HTERT RPE-1 (cell line): ENCODE data around the gene CHST8.

Experiments used
- in situ Hi-C: fragments of 300-500 bp; cut with MboI; formaldehyde crosslinking; loops from 4 replicates; pipeline ENCODE4 v1.14.3; 2020; ENCODE audit warnings: low sequenced_read_pairs

CHST8 gene

DNA sequence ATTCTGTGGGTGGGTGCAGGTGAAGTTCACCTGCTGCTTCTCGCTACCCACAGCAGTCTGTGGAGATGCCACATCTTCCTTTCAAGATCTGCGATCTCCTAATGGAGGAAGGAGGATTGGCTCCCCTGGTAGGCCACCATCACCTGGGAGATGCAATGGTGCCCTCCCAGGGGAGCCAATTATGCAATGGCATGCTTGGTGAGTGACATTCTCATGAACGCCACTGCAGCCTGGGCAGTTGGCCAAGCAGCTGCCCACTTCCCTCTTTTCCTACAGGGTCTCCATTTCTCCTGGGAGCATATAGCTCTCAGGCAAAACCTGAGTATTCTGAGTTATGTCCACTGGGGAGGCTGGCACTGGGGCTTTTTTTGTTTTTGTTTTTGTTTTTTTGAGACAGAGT, 91.4 kb downstream of the CHST8 start:
- in situ Hi-C loops, result no loop called here

DNA sequence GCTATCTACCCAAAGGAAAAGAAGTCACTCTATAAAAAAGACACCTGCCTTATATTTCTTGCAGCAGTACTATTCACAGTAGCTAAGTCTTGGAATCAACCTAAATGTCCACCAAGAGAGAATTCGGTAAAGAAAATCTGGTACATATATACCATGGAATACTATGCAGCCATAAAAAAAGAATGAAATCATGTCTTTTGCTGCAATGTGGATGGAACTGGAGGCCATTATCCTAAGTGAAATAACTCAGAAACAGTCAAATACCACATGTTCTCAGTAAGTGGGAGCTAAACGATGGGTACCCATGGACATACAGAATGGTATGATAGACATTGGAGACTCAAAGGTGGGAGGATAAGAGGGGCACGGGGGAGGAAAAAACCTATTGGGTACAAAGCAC, 92.4 kb downstream of the CHST8 start:
- in situ Hi-C loops, result no loop called here

DNA sequence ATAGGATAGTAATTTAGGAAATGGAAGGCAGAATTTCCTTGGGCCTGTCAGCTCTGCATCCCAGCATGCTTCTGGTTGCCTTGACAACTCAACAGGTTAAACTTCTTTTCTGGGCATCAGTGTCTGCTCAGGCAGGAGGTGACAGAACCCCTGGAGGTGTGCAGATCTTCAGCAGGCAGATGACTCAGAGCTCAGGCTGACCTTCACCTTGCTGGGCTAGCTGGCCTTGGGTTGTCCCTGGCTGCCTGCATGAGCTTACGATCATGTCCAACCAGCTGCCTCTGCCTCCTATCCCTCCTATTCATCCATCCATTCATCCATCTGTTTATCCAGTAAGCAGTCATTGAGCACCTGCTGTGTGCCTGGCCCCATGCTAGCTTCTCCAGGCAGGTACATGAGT, 93.7 kb downstream of the CHST8 start:
- in situ Hi-C loops, result no loop called here

DNA sequence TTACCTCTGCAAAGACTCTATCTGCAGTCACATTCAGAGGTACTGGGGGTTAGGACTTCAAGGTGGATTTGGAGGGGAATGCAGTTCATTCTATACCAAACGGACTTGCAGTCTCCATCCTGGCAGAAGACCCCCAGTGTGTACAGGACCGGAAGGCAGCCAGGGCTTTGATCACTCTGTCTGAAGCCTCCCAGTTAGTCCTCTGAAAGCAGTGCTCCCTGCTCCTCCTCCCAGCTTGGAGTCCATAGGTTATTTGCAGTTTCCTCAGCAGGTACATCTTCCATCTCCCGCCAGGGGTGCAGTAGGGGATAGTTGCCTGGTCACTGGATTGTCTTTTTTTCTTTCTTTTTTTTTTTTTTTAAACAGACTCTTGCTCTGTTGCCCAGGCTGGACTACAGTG, 96.1 kb downstream of the CHST8 start:
- in situ Hi-C loops, result no loop called here

DNA sequence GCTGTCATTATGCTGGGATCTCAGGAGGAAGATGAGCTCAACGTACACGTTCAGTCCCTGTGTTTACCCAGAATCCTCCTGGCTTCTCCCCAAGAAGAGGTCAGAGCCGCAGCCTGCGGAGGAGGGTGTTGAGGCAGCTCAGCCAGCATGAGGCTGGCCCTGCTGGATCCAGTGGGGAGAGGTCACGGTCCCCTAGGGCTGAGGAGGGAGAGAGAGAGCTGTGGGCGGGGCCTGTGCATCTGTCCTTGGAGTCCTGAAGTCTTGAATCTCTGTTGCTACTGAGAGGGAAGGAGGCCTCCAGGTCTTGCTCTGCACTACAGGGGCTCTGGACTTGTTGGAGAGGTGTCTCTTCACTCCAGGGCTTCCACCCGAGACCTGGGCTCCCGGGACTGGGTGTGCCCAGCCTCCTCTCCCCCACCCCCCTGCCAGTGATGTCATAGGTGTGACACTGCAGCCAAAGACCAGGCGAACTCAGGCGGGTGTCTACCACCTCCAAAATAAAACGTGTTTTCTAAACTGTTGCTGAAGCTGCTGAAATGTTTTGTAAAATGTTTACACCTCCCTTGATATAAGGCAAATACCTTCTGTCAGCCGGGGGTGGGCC, 97.0 kb downstream of the CHST8 start:
- in situ Hi-C loops, result no loop called here

DNA sequence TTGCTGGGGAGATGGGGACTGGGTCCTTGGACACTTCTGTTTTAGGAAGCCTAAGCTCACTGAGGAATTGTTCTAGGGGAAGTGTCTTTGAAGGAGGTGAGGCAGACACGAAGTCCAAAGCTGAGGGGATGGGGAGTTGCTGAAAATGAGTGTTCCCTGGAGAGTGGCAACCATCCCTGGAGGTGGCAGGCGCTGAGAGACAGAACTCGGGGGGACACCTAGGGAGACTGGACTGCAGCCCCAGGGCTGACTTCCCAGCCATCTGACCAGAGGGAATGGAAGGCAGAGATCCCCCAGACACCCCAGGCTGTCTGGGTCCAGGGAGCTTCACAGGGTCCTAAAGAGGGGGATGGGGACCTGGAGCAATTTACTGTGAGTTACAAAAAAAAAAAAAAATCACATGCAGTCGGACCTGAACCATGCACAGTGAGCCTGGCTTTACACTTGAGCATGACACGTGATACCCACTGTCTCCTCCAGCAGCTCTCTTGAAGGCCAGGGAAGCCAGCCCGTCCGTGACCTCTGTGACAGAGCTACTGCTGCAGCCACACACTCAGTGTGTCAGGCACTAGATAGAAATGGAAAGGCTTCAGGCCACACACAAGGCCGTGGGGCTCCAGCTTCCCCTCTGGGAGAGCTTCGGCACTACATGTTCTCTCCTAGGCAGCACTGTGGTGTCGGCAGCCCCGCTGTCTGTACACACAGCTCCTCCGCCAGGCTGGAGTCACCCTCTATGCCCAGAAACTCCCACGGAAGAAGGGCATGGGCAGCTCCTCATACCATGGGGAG, 97.8 kb downstream of the CHST8 start:
- in situ Hi-C loops, result no loop called here

DNA sequence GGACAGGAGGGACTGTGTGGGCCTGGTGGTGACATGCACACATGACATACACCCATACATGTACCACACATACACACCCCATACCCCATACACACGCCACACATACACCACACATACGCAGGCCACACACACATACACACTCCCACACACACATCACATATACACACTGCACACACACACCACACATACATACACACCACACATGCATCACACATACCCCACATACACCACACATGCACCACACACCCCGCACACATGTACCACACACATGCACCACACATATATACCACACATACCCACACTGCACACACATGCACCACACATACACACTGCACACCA, 98.4 kb downstream of the CHST8 start:
- in situ Hi-C loops, result no loop called here

DNA sequence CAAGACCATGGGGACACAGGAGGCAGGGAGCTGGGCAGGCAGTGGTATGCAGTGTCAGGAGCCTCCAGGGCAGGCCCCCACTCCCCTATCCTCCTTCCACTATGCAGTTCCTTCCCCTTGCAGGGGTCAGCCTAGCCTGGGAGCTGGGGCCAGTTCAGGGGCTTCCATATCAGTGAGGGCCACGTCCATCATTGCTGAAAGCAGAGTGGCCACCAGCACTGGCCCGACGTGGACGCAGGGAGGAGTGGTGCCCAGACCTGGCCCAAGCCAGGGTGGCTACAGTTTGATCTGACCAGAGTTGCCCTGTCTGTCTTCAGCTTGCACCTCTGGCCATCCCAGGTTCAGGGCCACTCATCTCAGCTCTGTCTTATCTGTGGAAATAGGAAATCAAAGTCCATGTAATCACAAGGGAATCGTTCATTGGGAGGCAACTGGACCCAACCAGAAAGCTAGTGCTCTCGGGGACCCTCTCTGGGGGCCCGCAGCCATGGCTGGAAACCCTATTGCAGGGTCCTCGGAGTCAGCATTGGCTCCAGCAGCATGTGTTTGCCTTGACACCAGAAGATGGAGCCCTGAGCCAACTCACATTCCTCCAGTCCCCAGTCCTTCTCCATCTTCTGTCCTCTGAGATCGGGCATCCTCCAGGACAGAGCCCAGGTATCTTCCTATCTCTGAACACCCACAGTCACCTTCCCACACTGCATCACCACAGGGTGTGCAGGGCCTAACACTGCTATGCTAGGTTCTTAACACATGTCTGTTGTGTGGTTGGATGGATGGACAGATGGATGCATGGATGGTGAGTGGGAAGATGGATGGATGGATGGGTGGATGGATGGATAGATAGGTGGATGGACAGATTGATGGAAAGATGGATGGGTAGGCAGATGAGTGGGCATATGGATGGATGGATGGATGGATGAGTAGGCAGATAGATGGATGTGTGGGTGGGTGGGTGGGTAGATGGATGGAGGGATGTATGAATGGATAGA, 99.2 kb downstream of the CHST8 start:
- in situ Hi-C loops, result no loop called here

DNA sequence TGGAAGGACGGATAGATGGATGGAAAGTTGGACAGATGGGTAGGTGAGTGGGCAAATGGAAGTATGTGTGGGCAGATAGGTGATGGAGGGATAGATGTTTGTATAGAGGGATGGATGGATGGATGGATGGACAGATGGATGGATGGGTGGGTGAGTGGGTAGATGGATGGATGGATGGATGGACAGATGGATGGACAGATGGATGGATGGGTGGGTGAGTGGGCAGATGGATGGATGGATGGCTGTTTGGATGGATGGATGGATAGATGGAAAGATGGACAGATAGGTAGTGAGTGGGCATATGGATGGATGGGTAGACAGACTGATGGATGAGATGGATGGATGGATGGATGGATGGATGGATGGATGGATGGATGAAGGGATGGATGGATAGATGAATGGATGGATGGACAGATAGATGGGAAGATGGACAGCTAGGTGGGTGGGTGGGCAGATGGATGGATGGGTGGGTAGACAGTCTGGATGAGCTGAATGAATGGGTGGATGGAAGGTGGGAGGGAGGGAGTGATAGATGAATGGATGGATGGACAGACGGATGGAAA, 100.1 kb downstream of the CHST8 start:
- in situ Hi-C loops, result no loop called here

DNA sequence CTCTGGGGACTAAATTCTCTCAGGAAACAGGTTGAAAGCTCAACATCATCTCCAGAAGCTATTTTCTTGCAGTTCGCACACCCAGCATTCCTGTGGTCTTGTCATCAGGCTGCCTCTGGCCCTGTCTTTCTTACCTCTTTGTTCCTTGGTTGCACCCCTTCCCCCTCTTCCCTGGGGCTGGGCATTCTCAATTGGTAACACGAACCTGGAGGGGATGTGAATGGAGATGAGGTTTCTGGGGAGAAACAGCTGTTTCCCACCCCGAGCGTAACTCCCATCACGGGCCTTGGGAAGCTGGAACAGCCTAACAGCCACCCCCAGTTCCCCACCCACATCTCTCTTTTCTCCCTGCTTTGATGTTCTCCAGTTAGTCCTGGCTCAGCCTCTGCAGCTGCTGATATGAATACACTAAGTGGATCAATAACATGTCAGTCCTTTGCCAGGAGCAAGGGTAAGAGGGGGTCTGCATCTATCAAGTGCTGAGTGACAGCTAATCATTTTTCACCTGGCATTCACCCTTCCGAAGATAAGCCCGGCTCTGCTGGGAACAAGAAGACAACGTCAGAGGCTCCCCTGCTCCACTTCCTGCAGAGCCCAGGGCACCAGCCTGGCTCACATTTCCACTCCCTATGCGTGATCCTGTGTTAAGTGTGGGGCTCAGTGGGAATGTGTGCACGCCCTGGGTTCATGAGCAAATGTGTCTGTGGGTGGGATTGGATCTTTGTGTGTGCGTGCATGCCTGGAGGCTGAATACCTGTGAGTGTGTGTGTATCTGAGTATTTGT, 100.9 kb downstream of the CHST8 start:
- in situ Hi-C loops, result no loop called here

DNA sequence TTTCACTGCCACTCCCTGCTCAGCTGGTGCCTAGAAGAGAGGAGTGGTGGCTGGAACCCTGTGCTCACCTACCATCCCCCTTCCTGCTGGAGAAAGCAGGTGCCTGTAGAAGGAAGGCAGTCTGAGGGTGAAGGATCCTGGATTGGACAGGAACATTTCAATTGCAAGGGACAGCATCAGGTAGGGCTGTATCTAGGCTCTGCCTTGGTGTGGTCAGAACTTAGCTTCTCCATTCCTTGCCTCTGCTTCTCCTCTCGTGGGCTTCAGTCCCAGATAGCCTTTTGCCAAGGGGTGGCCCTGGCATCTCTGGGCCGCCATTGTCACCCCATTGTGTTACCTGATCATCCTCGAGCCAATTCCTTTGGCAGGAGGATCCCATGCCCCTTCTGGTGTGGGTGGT, 101.8 kb downstream of the CHST8 start:
- in situ Hi-C loops, result no loop called here

DNA sequence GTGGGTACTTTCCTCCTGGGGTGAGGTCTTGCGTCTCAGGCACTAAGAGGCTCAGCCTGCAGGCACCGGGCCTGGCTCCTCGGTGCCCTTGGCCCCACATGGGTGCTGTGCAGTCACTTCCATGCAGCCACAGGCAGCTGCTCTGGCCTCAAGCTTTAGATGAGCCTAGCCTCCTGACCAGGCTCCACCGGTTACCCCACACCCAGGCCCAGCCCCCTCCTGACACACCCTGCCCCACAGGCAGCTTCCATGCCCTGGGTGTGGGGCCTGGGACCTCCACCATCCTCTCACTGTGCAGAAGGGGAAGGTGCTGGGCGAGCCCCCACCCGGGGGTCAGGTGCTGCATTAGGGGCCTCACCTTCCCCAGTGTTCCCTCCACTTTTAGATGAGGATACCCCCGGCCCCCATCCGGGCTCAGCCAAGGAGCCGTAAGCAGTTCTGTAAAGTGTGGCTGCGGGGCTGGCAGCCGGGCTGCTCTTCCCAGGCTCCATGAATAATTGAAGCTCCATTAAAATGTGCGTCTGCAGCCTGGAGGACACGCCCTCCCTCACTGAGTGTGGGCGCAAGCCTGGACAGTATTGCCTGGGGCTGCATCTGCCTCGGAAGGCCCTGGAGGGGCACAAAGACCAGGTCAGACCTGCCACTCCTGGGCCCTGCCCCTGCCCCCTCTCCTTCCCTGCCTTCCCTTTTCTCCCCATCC, 102.4 kb downstream of the CHST8 start:
- in situ Hi-C loops, result no loop called here

DNA sequence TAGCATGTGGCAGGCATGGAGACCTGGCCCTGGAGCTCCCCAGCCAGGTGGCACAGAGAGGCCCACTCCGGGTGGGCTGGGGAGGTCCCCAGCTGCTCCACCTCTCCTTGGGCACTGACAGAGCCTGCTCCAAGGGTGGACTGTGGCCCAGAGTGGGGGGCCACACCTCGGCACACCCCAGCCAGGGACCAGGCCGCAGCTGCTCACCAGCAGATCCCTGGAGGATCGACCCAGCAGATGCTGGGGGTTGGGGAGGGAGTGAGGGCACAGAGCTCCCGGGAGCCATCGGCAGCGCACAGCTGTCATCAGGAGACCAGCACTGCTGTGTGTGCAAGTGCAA, 102.9 kb downstream of the CHST8 start:
- in situ Hi-C loops, result no loop called here

DNA sequence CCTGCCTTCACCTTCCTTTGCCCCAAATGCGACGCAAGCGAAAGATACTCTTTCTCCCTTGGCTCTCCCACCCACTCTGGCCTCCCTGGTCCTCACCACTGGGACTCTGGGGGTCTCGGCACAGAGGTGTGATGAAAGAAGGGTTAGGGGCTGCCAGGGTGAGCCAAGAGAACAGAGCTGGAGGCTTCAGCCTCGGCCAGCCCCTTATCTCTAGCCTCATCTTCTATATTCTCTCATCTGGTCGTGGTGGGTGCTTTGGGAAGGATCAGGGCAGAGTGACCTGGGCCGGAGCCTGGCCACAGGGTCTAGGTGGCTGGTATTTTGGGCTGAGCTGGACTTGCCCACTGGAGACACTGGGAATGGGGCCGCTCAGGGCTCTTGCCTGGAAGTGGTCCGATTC, 103.8 kb downstream of the CHST8 start:
- in situ Hi-C loops, result no loop called here

DNA sequence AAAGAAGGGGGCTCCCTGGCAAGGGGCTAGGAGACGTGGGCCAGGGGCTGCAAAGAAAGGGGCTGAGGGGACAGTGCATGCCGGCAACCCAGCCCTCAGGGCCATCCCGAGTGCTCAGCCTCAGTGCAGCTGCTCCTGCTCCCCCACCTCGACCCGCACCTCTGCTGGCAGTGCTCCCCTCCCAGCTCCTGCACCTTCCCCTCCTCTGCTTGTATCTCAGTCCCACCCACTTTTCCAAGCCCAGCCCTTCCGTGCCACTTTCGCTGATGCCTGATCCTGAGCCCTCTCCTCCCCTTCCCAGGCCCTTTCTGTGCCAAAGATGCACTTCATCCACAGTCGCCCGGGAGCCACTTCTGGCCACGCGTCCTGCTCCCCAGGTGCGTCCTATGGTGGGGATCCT, 105.0 kb downstream of the CHST8 start:
- in situ Hi-C loops, result no loop called here

DNA sequence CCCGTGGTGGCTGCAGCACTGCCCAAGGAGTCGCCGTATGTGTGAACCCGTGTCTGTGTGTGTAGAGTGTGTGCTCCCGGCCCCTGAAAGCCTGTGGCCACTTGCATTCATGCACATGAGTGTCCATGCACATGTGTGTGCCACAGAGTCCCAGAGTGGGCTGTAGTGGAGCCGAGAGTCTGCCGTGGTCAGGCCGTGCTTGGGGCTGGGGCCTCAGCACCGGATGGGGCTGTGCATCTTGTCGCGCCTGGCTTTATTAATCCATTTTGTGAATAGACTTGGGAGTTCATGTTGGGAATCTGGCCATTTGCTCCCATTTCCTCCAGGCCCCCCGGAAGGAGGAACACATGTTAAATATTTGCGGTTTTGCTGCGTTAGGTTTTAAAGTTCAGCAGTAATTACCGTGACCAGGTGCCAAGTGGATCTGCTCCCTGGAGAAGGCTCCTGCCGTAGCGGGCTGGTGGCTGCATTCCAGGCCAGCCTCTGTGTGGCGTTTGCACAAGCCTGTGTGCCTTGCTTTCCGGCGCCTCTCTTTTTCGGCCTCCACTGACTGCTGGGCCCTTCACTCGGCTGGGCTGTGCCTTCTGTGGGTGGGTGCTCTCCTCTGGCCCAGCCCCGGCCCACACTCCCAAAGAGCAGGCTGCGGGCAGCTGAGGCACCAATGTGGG, 105.7 kb downstream of the CHST8 start:
- in situ Hi-C loops, result no loop called here

DNA sequence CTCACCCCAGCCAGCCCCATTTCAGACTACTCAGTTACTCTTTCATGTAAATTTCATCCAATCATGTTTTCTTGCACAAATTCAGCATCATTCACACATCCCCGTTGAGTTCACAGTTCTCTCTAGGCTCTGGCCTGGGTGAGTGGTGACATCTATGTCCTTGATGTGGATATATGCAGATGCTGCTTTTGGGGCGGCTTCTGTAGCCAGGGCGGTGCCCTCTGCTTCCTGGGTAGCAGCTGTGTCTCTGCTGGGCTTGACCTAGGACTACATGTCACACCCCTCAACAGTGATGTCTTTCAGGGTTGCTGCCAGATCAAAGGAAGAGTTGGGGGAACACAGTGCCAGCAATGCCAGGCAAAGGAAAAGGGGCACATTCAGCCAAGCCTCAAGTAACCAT, 106.4 kb downstream of the CHST8 start:
- in situ Hi-C loops, result no loop called here

DNA sequence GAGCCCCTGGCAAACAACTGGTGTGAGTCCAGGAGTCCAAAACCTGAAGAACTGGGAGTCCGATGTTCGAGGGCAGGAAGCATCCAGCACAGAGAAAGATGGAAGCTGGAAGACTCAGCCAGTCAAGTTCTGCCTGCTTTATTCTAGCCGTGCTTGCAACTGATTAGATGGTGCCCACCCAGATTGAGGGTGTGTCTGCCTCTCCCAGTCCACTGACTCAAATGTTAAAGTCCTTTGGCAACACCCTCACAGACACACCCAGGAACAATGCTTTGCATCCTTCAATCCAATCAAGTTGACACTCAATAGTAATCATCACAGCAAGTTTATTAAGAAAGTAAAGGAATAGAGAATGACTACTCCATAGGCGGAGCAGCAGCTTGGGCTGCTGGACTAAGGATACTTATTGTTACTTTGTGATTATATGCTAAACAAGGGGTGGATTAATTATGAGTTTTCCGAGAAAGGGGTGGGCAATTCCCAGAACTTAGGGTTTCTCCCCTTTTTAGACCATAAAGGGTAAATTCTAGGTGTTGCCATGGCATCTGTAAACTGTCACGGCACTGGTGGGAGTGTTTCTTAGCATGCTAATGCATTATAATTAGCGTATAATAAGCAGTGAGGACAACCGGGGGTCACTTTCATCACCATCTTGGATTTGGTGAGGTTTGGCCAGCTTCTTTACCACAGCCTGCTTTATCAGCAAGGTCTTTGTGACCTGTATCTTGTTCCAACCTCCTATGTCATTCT, 109.3 kb downstream of the CHST8 start:
- in situ Hi-C loops, result no loop called here

DNA sequence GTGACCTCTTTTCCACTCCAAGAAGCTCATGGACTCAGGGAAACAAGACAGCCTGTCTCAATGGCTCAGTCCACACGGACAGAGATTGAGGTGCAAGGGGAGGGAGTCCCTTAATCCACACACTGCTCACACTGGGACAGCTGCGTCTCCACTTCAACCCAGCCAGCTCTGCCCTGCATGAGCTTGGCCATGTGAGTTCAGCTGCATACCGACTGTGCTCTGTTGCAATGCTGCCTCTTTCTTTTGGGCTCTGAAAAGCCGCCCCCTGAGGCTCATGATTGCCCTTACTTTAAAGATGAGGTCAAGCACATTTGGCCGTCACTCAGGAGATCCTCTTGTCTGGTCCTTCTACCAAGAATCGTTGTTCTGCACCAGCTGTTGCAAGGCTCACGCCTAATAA, 110.1 kb downstream of the CHST8 start:
- in situ Hi-C loops, result no loop called here
